HG03066 (cell line): ENCODE results near the gene GARIN5A.
"Not testable (repeated sequence)": the region's sequence is repeated elsewhere in the genome, so short reads cannot be mapped to it uniquely, and the experiment has no call there.

Source experiments
- ATAC-seq: cut with Tn5 transposase; IDR thresholded peaks from one replicate; pipeline ENCODE4 v1.9.1; 2021; ENCODE audit warnings: low read depth; ENCODE audit not compliant: unreplicated experiment

The GARIN5A gene

DNA sequence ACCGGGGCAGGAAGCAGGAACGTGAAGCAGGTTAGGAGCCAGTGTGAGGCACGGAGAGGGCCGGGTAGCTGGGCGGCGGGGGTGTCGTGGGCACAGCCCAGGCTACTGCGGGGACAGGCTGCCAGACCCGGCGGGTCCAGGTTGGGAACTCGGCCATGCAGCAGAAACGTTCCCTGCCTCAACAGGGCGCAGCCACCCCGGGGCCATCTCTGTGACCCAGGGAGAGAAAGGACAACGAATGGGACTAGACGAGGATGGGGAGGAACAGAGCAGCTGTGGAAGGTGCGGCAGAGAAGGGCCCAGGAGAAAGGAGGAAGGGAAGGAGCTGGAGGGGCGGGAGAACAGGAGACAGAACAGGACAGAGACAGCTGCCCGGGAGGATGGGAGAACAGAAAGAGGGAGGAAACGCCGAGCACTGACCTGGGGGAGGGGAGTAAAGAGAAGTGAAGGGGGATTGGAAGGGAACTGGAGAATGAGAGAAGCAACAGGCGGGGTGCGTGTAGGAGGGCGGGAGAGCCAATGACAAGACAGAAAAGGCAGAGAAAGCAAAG, 12.9 kb upstream of the GARIN5A start:
- no peak for ATAC-seq

- no peak for ATAC-seq
Observed at GRCh38 chr19:50488389-50489194, 11.9 kb upstream of the GARIN5A start.

GRCh38 chr19:50486823-50487515, 10.3 kb upstream of the GARIN5A start:
- ATAC-seq: no peak

- ATAC-seq: no peak
Observed at GRCh38 chr19:50485284-50485955, 8.8 kb upstream of the GARIN5A start.

DNA sequence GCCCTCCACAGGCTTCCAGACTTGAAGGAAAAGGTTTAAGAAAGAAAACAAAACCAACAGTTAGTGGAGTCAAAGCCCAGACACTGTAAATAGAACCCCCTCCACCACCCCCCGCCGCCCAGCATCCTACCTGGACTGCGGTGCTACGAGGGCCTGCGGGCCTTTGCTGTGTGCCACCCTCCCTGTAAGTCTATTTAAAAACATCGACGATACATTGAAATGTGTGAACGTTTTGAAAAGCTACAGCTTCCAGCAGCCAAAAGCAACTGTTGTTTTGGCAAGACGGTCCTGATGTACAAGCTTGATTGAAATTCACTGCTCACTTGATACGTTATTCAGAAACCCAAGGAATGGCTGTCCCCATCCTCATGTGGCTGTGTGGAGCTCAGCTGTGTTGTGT, 6.3 kb upstream of the GARIN5A start:
- no peak for ATAC-seq

GRCh38 chr19:50482271-50482855, 5.7 kb upstream of the GARIN5A start:
- ATAC-seq: no peak

GRCh38 chr19:50481351-50482149, 4.9 kb upstream of the GARIN5A start:
- no peak for ATAC-seq

- no peak for ATAC-seq
Observed at GRCh38 chr19:50480281-50481111, 3.8 kb upstream of the GARIN5A start.

GRCh38 chr19:50479761-50480251, 3.2 kb upstream of the GARIN5A start:
- no peak for ATAC-seq

- no peak for ATAC-seq
Observed at GRCh38 chr19:50478901-50479715, 2.5 kb upstream of the GARIN5A start.

GRCh38 chr19:50477751-50478515, 1.3 kb upstream of the GARIN5A start:
- no peak for ATAC-seq

- ATAC-seq: no peak
Observed at GRCh38 chr19:50476907-50477238, 225 bp upstream of the GARIN5A start.

DNA sequence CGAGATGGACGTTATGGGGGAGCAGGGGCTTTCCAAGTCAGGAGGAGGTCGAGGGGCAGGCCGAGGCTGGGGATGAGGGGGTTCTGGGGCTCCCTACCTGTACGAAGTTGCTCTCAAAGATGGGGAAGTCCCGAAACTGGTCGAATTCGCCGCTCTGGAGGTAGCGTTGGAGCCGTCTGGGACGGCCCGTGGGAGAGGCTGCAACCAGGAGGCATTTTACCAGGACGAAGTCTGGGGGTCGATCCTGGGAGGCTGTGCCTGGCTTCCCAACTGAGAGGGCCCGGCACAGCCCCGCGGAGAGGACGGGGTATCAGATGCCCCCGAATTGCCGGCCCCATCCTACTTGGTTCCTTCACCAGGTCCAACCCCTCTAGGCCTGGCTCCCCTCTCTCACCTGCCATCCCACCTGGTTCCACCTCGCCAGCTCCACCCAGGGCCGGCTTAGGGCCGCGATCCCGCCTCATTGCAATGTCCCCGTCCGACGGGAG, 868 bp downstream of the GARIN5A start:
- peak; percentile 16 for ATAC-seq

DNA sequence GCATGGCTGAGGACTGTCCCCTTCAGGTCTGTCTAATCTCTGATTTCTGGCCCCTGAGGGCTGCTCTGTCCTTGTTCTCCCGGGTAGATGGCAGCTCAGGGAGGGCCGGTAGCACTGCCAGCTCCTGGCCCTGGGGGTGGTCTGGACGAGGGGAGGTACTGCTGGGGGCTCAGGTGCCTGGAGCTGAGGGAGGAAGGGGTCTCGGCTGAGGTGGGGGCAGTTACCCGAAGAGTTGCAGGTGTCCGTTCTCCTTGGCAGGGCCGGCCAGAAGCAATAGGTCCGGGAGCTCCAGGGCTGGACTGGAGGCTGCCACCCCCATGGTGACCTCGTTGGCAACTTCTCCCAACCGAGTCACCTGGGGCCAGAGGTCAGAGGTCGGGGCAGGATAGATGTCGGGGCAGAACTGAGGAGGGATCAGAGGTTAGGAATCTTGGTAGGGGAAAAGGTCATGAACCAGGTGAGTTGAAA, 1.5 kb downstream of the GARIN5A start:
- ATAC-seq: no peak

- not testable (repeated sequence) for ATAC-seq
Observed at GRCh38 chr19:50473336-50473735, 3.3 kb downstream of the GARIN5A start.

DNA sequence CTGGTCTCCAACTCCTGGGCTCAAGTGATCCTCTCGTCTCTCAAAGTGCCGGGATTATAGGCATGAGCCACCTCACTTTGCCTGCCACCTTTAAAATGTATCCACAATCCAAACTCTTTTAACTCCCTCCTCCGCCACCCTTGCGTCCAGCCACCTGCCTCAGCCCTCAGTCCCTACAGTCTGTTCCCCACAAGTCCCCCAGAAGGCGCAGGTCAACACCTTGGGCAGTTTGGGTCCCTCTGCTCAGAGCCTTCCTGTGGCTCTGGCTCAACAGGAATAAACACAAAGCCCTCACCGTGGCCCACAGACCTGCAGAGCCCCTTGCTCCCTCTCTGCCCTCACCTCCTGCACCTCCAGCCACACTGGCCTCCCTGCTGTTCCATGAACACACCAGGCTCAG, 7.8 kb downstream of the GARIN5A start:
- no peak for ATAC-seq

DNA sequence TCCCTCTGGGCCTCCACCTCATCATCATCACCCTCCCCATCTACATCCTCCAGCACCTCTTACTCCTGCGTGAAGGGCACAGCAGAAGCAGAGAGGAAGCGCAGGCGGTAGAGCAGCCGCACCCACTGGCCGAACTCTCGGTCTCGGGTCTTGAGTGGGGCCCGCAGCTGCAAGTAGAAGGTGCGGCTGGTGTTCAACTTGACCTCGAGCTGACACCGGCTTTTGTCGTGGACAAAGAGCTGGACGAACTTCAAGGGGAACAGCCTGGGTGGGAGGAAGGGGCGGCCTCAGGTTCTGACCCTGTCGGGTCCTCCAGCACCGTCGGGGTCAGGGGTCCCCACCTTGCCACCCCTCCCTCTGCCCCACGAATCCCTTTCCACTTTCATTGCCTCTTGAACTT, 9.1 kb downstream of the GARIN5A start:
- ATAC-seq: no peak
